ENCODE results near the gene CBX5. TPM values are rescaled to one million over a fixed set of nuclear protein-coding genes. Genes with fewer than 3 reads are reported as not detected.
"Not testable (repeated sequence)": the region's sequence is repeated elsewhere in the genome, so short reads cannot be mapped to it uniquely, and the experiment has no call there.

The CBX5 gene
- total RNA-seq, 2 donors from 2014 or later = 49.9 to 52.8 TPM

- no peak overlapping the region for H3K4me3 ChIP-seq
- intact Hi-C loops (cut with DNase I) = no loop called here
- peaks cover 7% of the 10 kb centered on the region for H3K4me1 ChIP-seq (replicated peaks)
- H3K9me3 ChIP-seq = no peaks in the 10 kb centered on the region
- no peaks in the 10 kb centered on the region for H3K27me3 ChIP-seq (replicated peaks; ENCODE audit: insufficient read depth)
- H3K27ac ChIP-seq = no peak overlapping the region
- no peak for DNase-seq (ENCODE audit: low spot score)
- no peak for TF ChIP-seq CTCF (IDR thresholded peaks at IDR 0.05)
- TF ChIP-seq POLR2AphosphoS5 (IDR thresholded peaks at IDR 0.05) = peak; percentile 46
- 55% methylated on average over 2 of the region's 2 CpGs for WGBS
- no peaks in the 10 kb centered on the region for H3K36me3 ChIP-seq
Observed at GRCh38 chr12:54230555-54230954, 49.4 kb downstream of the CBX5 start.

GRCh38 chr12:54229624-54230212 lies 50.2 kb downstream of the CBX5 start:
- intact Hi-C loops (cut with DNase I) = no loop called here
- peak overlapping the region in 1 of 2 donors; percentile 28 for H3K27ac ChIP-seq
- H3K27me3 ChIP-seq (replicated peaks; ENCODE audit: insufficient read depth) = no peaks in the 10 kb centered on the region
- H3K4me1 ChIP-seq (replicated peaks) = peaks cover 7% of the 10 kb centered on the region
- TF ChIP-seq CTCF (IDR thresholded peaks at IDR 0.05) (no peak), POLR2A (IDR thresholded peaks at IDR 0.05) (no peak), POLR2AphosphoS5 (IDR thresholded peaks at IDR 0.05) (no peak)
- DNase-seq (ENCODE audit: low spot score) = no peak
- no peak overlapping the region for H3K4me3 ChIP-seq
- H3K36me3 ChIP-seq = no peaks in the 10 kb centered on the region
- 60% methylated on average over 4 of the region's 4 CpGs for WGBS
- H3K9me3 ChIP-seq = no peaks in the 10 kb centered on the region

GRCh38 chr12:54228471-54228870 lies 51.5 kb downstream of the CBX5 start:
- TF ChIP-seq CTCF (IDR thresholded peaks at IDR 0.05) (no peak), POLR2AphosphoS5 (IDR thresholded peaks at IDR 0.05) (no peak), POLR2A (IDR thresholded peaks at IDR 0.05) (no peak)
- H3K36me3 ChIP-seq = no peaks in the 10 kb centered on the region
- H3K4me3 ChIP-seq = no peak overlapping the region
- H3K27me3 ChIP-seq (replicated peaks; ENCODE audit: insufficient read depth) = no peaks in the 10 kb centered on the region
- intact Hi-C loops (cut with DNase I) = no loop called here
- no peak for DNase-seq (ENCODE audit: low spot score)
- 79% methylated on average over 1 of the region's 1 CpG for WGBS
- H3K9me3 ChIP-seq = no peaks in the 10 kb centered on the region
- no peak overlapping the region for H3K27ac ChIP-seq
- peaks cover 7% of the 10 kb centered on the region for H3K4me1 ChIP-seq (replicated peaks)

- H3K4me3 ChIP-seq; H3K27me3 ChIP-seq (replicated peaks; ENCODE audit: insufficient read depth); DNase-seq (ENCODE audit: low spot score); H3K36me3 ChIP-seq; H3K9me3 ChIP-seq; H3K27ac ChIP-seq; H3K4me1 ChIP-seq (replicated peaks); intact Hi-C loops (cut with DNase I): not testable (repeated sequence)
- 55% methylated on average over 6 of the region's 6 CpGs for WGBS
Observed at GRCh38 chr12:54227927-54228326, 52.0 kb downstream of the CBX5 start.

- H3K9me3 ChIP-seq = no peaks in the 10 kb centered on the region
- no peak overlapping the region for H3K27ac ChIP-seq
- 62% methylated on average over 4 of the region's 4 CpGs for WGBS
- no peak overlapping the region for H3K4me3 ChIP-seq
- peaks cover 7% of the 10 kb centered on the region for H3K4me1 ChIP-seq (replicated peaks)
- H3K36me3 ChIP-seq = no peaks in the 10 kb centered on the region
- DNase-seq (ENCODE audit: low spot score) = no peak
- no peaks in the 10 kb centered on the region for H3K27me3 ChIP-seq (replicated peaks; ENCODE audit: insufficient read depth)
- TF ChIP-seq POLR2AphosphoS5 (IDR thresholded peaks at IDR 0.05) (no peak), CTCF (IDR thresholded peaks at IDR 0.05) (no peak)
- intact Hi-C loops (cut with DNase I) = no loop called here
Observed at GRCh38 chr12:54227376-54227775, 52.5 kb downstream of the CBX5 start.

Measured in prostate gland (tissue), 2 donors.